Neural crest cell (in vitro differentiated cells): ENCODE data around the gene HSBP1L1. TPM values are rescaled to one million over a fixed set of nuclear protein-coding genes. Genes with fewer than 3 reads are reported as not detected.

Source experiments
- DNase-seq: peaks from one replicate; pipeline ENCODE4 v3.0.0; 2021; ENCODE audit warnings: low read depth, mixed read lengths, low spot score
- H3K27ac Mint-ChIP-seq: one replicate; pipeline ENCODE4 v1.8.0; 2021; ENCODE audit warnings: mild to moderate bottlenecking, mixed read lengths; ENCODE audit not compliant: unreplicated experiment
- H3K27me3 Mint-ChIP-seq: 2 replicates; pipeline ENCODE4 v1.8.0; 2021; ENCODE audit warnings: low read depth, mild to moderate bottlenecking, mixed read lengths
- H3K36me3 Mint-ChIP-seq: 2 replicates; pipeline ENCODE4 v1.8.0; 2021; ENCODE audit warnings: low read depth, mild to moderate bottlenecking, mixed read lengths
- H3K4me1 Mint-ChIP-seq: 2 replicates; pipeline ENCODE4 v1.8.0; 2021; ENCODE audit warnings: mixed read lengths
- H3K4me3 Mint-ChIP-seq: one replicate; pipeline ENCODE4 v1.8.0; 2021; ENCODE audit warnings: mild to moderate bottlenecking, mixed read lengths
- H3K9me3 Mint-ChIP-seq: 2 replicates; pipeline ENCODE4 v1.8.0; 2021; ENCODE audit warnings: mixed read lengths
- total RNA-seq: library from RNA; stranded (reverse); gene quantifications from 2 replicates; pipeline ENCODE4 v1.2.1, GENCODE V29; 2021
- TF ChIP-seq, protein P1 (sequence below): fragments of 200-600 bp; sonication (generic); conservative IDR thresholded peaks from 2 replicates; pipeline ENCODE4 v1.5.0; 2021; ENCODE audit warnings: antibody characterized with exemption, mild to moderate bottlenecking

Gene HSBP1L1
- total RNA-seq, 1 donor from 2014 or later: 0.58 TPM

DNA sequence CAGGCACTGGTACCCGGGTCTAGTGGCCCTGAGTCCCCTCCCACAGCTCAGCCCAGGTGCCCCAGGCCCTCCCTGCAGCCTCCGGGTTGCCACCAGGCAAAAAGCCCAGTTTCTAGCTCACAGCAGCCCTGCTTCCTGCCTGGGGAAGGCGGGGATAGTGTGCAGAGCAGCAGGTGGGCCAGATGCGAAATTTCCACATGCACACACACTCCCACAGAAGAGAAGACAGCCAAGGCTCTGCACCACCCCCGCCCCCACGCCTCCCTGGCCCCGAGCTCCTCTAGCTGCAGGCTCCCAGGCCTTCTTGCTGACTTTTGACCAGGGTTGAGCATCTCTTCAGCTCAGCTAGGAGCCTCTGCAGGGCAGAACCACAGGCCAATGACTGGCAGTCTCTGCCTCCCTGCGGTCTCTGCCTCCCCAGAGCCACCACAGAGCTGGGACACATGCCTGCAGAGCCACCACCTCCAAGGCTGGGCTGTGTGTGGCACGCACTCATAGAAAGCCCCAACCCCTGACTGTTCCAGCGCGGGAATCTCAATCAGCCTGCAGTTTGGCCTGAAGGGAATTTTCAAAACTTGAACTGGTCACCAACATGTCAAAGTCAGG is 20.2 kb upstream of the HSBP1L1 start:
- Mint-ChIP-seq H3K4me1 (peaks cover 5% of the 10 kb centered on the region), H3K27ac (no peak overlapping the region), H3K9me3 (no peaks in the 10 kb centered on the region), H3K27me3 (no peaks in the 10 kb centered on the region), H3K36me3 (peaks cover 5% of the 10 kb centered on the region), H3K4me3 (peak overlapping the region; percentile 23)
- TF ChIP-seq, protein P1, sequence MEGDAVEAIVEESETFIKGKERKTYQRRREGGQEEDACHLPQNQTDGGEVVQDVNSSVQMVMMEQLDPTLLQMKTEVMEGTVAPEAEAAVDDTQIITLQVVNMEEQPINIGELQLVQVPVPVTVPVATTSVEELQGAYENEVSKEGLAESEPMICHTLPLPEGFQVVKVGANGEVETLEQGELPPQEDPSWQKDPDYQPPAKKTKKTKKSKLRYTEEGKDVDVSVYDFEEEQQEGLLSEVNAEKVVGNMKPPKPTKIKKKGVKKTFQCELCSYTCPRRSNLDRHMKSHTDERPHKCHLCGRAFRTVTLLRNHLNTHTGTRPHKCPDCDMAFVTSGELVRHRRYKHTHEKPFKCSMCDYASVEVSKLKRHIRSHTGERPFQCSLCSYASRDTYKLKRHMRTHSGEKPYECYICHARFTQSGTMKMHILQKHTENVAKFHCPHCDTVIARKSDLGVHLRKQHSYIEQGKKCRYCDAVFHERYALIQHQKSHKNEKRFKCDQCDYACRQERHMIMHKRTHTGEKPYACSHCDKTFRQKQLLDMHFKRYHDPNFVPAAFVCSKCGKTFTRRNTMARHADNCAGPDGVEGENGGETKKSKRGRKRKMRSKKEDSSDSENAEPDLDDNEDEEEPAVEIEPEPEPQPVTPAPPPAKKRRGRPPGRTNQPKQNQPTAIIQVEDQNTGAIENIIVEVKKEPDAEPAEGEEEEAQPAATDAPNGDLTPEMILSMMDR: no peak
- DNase-seq: no peak

DNA sequence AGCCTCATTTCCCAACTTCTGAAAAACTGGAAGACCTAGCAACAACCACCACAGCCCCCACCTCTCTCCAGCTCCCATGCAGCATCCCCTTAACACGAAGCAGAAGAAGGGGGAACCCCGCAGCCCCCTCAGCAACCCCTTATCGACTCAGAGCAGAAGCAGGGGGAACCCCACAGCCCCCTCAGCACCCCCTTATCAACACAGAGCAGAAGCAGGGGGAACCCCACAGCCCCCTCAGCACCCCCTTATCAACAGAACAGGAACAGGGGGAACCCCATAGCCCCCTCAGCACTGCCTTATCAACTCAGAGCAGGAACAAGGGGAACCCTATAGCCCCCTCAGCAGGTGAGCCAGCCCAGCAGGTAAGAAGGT is 19.7 kb upstream of the HSBP1L1 start:
- Mint-ChIP-seq H3K36me3 (peaks cover 3% of the 10 kb centered on the region), H3K27ac (no peak overlapping the region), H3K27me3 (no peaks in the 10 kb centered on the region), H3K4me3 (peak overlapping the region; percentile 23), H3K4me1 (peaks cover 9% of the 10 kb centered on the region), H3K9me3 (no peaks in the 10 kb centered on the region)
- TF ChIP-seq, protein P1: no peak
- DNase-seq: no peak

DNA sequence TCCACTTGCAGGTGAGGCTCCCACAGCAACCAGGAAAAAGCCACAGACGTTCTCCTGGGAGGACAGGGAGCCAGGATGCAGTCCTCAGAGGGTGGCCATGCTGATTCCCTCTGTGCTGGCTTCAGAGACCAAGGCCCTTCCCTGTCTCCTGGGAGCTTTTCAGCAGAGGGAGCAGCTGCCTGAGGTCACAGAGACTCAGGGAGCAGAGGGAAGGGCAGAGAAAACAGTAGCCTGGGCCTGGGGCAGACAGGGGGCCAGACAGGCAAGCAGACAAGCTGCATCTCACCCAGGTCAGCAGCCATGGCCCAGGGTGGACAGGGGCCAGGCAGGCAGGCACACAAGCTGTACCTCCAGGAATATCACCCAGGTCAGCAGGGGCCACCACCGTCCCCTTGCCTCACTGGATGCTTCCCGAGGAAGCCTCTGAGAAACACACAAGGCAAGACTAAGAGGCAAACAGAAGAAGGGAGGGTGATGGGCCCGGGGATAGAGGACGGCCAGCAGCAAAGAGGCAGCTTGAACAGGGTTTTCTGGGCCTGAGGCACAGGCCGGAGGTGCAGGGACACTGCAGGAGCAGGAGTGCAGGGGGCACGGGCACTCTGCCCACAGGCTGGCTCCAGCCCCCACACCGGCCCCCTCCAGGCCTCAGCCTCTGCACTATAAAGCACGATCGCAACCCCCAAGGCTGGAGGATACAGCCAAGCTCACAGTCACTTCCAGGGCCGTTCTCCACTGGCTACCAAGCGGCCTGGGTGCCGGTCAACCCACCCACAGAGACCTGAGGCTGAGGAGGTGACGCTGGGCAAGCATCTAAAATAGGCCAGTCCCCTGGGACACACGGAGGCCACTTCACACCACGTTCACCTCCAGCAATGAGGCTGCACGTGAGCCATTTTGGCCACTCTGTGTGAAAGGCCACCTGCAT is 19.1 kb upstream of the HSBP1L1 start:
- H3K9me3 Mint-ChIP-seq: no peaks in the 10 kb centered on the region
- TF ChIP-seq, protein P1: no peak
- peaks cover 2% of the 10 kb centered on the region for H3K27me3 Mint-ChIP-seq
- no peaks in the 10 kb centered on the region for H3K36me3 Mint-ChIP-seq
- H3K4me3 Mint-ChIP-seq: no peak overlapping the region
- no peak for DNase-seq
- no peak overlapping the region for H3K27ac Mint-ChIP-seq
- peaks cover 15% of the 10 kb centered on the region for H3K4me1 Mint-ChIP-seq

DNA sequence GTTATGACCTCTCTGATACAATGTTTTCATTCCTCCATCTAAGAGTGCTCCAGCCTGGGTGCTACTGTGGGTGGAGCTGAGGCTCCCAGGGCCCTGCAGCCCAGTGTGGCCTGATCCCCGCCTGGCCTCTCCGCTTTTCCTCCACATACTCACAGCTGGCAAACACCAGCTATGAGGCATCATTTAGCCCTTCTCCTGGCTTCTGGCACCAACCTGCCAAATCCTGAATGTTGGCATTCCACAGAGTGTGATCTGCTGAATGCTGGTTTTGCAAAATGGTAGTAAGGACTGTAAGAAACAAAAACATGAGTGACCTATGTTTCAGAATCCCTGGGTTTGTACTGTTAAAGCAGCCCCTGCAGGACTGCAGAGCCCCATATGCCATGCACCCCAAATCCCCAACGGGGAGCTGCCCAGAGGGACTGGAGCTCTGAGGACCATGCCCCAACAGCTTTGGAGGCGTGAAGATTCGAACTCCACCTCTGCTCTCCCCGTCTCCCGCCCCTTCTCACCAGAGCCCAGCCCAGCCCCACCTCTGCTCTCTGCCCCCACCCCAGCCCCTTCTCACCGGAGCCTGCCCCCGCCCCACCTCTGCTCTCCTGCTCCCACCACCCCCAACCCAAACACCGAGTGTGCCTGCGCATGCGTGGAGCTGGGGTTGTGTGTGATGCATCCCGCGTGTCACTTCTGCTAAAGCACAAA is 17.2 kb upstream of the HSBP1L1 start:
- Mint-ChIP-seq H3K27me3 (peaks cover 3% of the 10 kb centered on the region), H3K27ac (no peak overlapping the region), H3K9me3 (no peaks in the 10 kb centered on the region), H3K4me1 (peaks cover 18% of the 10 kb centered on the region), H3K36me3 (no peaks in the 10 kb centered on the region), H3K4me3 (no peak overlapping the region)
- TF ChIP-seq, protein P1: no peak
- no peak for DNase-seq

DNA sequence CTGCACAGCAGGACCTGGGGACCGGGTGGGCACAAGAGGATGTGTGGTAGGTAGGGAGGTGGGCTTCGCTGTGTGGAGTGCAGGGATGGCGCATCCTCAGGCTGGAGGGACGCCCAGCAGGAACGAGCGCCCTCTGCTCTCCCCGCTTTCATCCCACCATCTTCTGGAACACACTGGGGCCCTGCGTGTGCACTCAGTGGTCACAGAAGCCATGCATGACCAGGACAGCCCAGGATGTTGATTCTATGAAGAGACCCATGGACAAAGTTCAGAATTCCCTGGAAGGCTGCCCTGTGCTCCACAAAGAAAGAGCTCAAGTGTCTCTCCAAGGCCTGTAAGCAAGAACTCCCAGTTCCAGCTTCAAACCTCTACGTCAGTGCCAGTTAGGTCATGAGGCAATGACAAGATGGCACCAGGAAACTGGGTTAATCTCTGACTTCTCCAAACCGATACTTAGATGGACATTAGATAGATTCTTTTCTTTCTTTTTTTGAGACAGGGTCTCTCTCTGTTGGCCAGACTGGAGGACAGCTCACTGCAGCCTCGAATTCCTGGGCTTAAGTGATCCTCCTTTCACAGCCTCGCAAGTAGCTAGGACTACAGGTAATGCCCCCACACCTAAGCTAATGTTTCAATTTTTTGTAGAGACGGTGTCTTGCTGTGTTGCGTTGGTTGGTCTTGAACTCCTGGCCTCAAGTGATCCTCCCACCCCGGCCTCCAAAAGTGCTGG is 16.4 kb upstream of the HSBP1L1 start:
- Mint-ChIP-seq H3K36me3 (no peaks in the 10 kb centered on the region), H3K27ac (no peak overlapping the region), H3K27me3 (peaks cover 10% of the 10 kb centered on the region), H3K9me3 (no peaks in the 10 kb centered on the region), H3K4me3 (peak overlapping the region; percentile 75), H3K4me1 (peaks cover 18% of the 10 kb centered on the region)
- TF ChIP-seq, protein P1: no peak
- DNase-seq: no peak
